Tibial nerve (tissue), 4 donors: ENCODE data around the gene SLC6A9.

Experiments
- CTCF ChIP-seq, 5 experiments: fragments of 200-600 bp in 3 of 5; fragments of 450-650 bp in 2 of 5; sonication (generic) in 3 of 5; IDR thresholded peaks; one replicate each; pipeline ENCODE4 v1.5.1; 2016 to 2019; ENCODE audit warnings: antibody characterized with exemption in 5 of 5, mild to moderate bottlenecking in 3 of 5, moderate library complexity in 2 of 5
- EP300 ChIP-seq, 2 donors: sonication (generic); formaldehyde crosslinking; IDR thresholded peaks; one replicate each; pipeline ENCODE4 v1.6.1; 2017; ENCODE audit warnings: antibody characterized with exemption in 2 of 2, mild to moderate bottlenecking in 1 of 2

- no peak for TF ChIP-seq CTCF (IDR thresholded peaks at IDR 0.05)
- TF ChIP-seq EP300 (IDR thresholded peaks at IDR 0.05), result no peak
These were observed 37.2 kb downstream of the SLC6A9 start for GRCh38 chr1:43994071-43994470.
